GM21528 (cell line): ENCODE data around the gene ACSF3.

Experiments used
- ATAC-seq: cut with Tn5 transposase; IDR thresholded peaks from one replicate; pipeline ENCODE4 v1.9.1; 2021; ENCODE audit warnings: mild to moderate bottlenecking, moderate library complexity; ENCODE audit not compliant: unreplicated experiment, low FRiP score

ACSF3 gene

GRCh38 chr16:89195521-89196171 is 102.0 kb downstream of the ACSF3 start:
- ATAC-seq, result no peak

- no peak for ATAC-seq
These were observed 103.5 kb downstream of the ACSF3 start for GRCh38 chr16:89197033-89197632.

DNA sequence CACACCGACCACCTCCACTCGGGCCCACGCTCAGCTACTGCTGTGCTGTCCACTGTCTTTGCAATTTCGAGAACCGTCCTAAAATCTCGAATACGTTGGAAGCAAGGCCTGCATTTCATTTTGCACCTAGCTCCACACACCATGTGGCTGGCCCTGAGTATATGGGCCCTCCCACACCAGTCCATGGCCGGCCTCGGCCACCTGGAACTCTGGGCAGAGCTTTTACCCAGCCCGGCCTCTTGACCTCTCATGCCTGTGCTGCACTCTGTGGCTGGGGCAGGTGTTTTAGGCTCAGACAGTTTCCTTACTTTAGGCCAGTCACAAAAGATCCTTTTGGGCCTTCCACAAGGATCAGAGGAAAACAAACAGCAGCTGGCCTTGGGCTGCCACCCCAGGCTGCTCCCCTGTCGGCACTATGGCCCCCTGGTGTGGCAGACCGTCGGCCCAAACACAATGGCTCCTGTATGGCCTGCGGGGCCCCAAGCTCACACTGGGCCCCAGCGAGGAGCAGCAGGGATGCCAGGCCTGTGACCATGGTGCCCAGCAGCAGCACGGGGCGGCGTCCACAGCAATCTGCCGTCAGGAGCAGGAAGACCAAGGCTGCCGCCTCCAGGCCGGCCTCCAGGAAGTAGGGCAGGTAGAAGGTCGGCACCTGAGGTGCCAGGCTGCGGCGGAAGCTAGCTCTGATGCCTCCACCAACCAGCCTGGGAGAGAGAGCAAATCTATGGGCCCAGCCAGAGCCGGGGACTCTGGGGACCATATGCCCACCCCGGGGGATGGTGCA is 104.2 kb downstream of the ACSF3 start:
- no peak for ATAC-seq

GRCh38 chr16:89198417-89199240 is 105.0 kb downstream of the ACSF3 start:
- ATAC-seq, result no peak

DNA sequence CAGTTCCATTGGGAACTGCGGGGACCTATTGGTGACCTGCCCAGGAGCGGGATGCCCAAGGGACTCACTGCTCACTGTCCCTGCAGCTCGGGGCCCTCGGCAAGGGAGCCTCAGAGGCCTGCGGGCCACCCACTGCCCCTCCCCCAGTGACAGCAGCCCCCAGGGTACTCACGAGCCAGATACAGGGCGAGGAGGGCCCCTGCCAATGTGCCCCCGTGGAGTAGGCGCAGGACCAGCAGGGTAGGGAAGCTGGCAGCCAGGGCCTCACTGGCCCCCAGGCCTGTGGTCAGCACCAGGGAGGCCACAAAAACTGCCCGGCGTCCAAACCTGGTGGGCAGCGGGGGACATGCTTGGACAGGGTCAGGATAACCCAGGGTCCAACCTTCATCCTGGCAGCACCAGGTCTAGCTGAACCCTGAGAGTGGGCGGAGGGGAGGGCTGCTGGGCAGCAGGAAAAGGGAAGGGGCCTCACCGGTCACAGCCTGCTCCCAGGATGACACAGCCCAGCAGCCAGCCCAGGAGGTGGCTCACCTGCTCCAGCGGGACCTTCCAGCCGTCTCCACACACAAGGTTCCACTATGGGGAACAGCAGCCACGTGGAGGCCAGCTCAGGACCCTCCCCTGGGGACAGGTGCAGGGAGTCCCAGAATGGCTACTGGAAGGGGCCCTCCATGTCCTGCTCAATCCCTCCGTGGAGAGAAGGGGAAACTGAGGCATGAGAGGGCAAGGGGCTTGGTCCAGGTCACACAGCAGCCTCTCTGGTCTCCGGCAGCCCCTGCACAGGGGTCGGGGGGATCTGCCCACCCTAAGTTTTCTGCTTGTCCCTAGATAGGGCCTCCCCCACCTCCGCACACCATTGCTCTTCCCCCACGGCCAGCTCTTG is 105.8 kb downstream of the ACSF3 start:
- no peak for ATAC-seq

- ATAC-seq, result no peak
These were observed 106.6 kb downstream of the ACSF3 start, which contains the start of gene SLC22A31 for GRCh38 chr16:89200124-89200849. TSS of gene SLC22A31 (minus strand) at chr16:89200537. CDS start at chr16:89200501, 36 bp downstream.

GRCh38 chr16:89200850-89201411 is 107.3 kb downstream of the ACSF3 start:
- ATAC-seq, result no peak

DNA sequence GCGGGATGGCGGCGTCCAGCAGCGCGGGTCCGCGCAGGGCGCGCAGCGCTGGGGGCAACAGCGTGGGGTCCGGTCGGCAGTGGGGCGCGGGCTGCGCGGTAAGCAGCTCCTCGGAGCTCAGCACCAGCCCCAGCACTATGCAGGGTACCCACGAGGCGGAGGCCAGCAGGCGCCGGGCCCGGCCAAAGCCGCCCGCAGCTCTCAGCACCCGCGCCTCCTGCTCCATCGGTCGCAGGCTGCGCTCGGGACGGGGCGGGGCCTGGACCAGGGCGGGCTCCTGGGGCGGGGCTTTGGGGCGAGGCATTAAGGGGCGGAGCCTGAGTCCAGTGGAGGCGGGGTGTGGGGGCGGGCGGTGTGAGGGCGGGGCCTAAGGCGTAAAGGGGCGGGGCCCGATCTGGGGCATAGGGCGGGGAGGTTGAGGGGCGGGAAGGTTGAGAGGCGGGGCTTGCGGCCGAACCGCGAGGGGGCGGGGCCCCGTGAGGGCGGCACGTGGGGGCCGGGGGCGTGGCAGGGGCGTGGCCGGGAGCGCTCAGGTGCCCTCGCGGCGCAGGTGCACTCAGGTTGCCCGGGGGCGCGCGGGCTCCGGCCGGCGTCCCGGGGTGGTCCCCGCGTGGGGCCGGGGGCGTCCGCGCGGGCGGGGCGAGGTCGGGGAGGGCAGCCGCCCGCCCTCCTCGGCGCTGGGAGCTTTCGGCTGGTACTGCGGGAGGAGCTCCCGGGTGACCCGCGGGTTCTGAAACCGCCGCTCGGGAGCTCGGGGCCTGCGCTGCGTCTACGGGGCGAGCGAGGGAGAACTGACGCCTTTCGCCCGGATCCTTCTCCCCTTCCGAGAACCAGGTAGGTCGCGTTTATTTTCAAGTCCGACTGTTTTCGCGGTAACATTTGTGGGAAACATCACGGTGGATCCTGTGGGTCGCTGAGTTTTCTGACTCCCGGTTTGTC is 108.1 kb downstream of the ACSF3 start:
- no peak for ATAC-seq

- no peak for ATAC-seq
These were observed 109.0 kb downstream of the ACSF3 start for GRCh38 chr16:89202422-89203215.
